Trophoblast cell (in vitro differentiated cells and primary cell): ENCODE data around the gene CFAP46.
"Not testable (repeated sequence)": the region's sequence is repeated elsewhere in the genome, so short reads cannot be mapped to it uniquely, and the experiment has no call there.

Experiments
- DNase-seq, 2 donors: peaks; one replicate each; pipeline ENCODE4 v3.0.0-alpha.2; 2016
- H2AFZ ChIP-seq: 2 replicates; pipeline ENCODE4 v1.6.1; 2013; ENCODE audit warnings: low read length, moderate library complexity, mild to moderate bottlenecking; ENCODE audit not compliant: insufficient read depth, poor library complexity
- H2AK5ac ChIP-seq: 2 replicates; pipeline ENCODE4 v1.6.1; 2013; ENCODE audit warnings: mild to moderate bottlenecking, low read length
- H2BK120ac ChIP-seq: 2 replicates; pipeline ENCODE4 v1.6.1; 2013; ENCODE audit warnings: low read length, mild to moderate bottlenecking, moderate library complexity; ENCODE audit not compliant: insufficient read depth, poor library complexity
- H2BK12ac ChIP-seq: 2 replicates; pipeline ENCODE4 v1.6.1; 2013; ENCODE audit warnings: mild to moderate bottlenecking, low read length, moderate library complexity
- H2BK5ac ChIP-seq: 2 replicates; pipeline ENCODE4 v1.6.1; 2013; ENCODE audit warnings: low read length, low read depth, moderate library complexity, mild to moderate bottlenecking; ENCODE audit not compliant: poor library complexity
- H3K14ac ChIP-seq: 2 replicates; pipeline ENCODE4 v1.6.1; 2013; ENCODE audit warnings: mild to moderate bottlenecking, low read length
- H3K18ac ChIP-seq: 2 replicates; pipeline ENCODE4 v1.6.1; 2013; ENCODE audit warnings: mild to moderate bottlenecking, low read length
- H3K23ac ChIP-seq: 2 replicates; pipeline ENCODE4 v1.6.1; 2013; ENCODE audit warnings: low read length
- H3K27ac ChIP-seq: 2 replicates; pipeline ENCODE4 v1.5.1; 2013; ENCODE audit warnings: low read depth, mild to moderate bottlenecking, inconsistent platforms, low read length, moderate library complexity
- H3K27me3 ChIP-seq: 2 replicates; pipeline ENCODE4 v1.6.1; 2013; ENCODE audit warnings: inconsistent platforms, mild to moderate bottlenecking, low read length, moderate library complexity; ENCODE audit not compliant: insufficient read depth
- H3K36me3 ChIP-seq, 2 experiments: 1 replicate in 1 of 2; 2 replicates in 1 of 2; pipeline ENCODE4 v1.6.1; 2013; ENCODE audit warnings: low read length in 2 of 2, mild to moderate bottlenecking in 2 of 2, moderate library complexity in 1 of 2; ENCODE audit not compliant: insufficient read depth in 2 of 2, control insufficient read depth in 1 of 2
- H3K4ac ChIP-seq: 2 replicates; pipeline ENCODE4 v1.6.1; 2013; ENCODE audit warnings: low read depth, mild to moderate bottlenecking, low read length, moderate library complexity
- H3K4me1 ChIP-seq, 2 experiments: 1 replicate in 1 of 2; 2 replicates in 1 of 2; pipeline ENCODE4 v1.6.1; 2013; ENCODE audit warnings: low read length in 2 of 2, mild to moderate bottlenecking in 2 of 2, moderate library complexity in 1 of 2; ENCODE audit not compliant: insufficient read depth in 2 of 2, control insufficient read depth in 1 of 2
- H3K4me2 ChIP-seq: 2 replicates; pipeline ENCODE4 v1.6.1; 2013; ENCODE audit warnings: inconsistent platforms, mild to moderate bottlenecking, low read length, moderate library complexity
- H3K4me3 ChIP-seq: 2 replicates; pipeline ENCODE4 v1.5.1; 2013; ENCODE audit warnings: mild to moderate bottlenecking, low read depth, low read length, inconsistent platforms
- H3K79me1 ChIP-seq: one replicate; pipeline ENCODE4 v1.6.1; 2013; ENCODE audit warnings: low read length
- H3K79me2 ChIP-seq: 2 replicates; pipeline ENCODE4 v1.6.1; 2013; ENCODE audit warnings: low read length, mild to moderate bottlenecking; ENCODE audit not compliant: control insufficient read depth, insufficient read depth, poor library complexity
- H3K9ac ChIP-seq: 2 replicates; pipeline ENCODE4 v1.6.1; 2013; ENCODE audit warnings: mild to moderate bottlenecking, low read length
- H3K9me3 ChIP-seq: 2 replicates; pipeline ENCODE4 v1.6.1; 2013; ENCODE audit warnings: low read depth, mild to moderate bottlenecking, control low read depth, inconsistent platforms, low read length; ENCODE audit not compliant: insufficient read depth
- H4K12ac ChIP-seq: 2 replicates; pipeline ENCODE4 v1.6.1; 2013; ENCODE audit warnings: low read depth, mild to moderate bottlenecking, low read length, moderate library complexity
- H4K8ac ChIP-seq: 2 replicates; pipeline ENCODE4 v1.6.1; 2013; ENCODE audit warnings: low read depth, mild to moderate bottlenecking, low read length, moderate library complexity
- H4K91ac ChIP-seq: one replicate; pipeline ENCODE4 v1.6.1; 2013; ENCODE audit warnings: low read depth, mild to moderate bottlenecking, low read length, moderate library complexity
- WGBS: extraction: QIAGEN DNeasy Blood & Tissue Kit; methylation state at CpG from one replicate; pipeline ENCODE4 v1.1.7; 2013; ENCODE audit warnings: missing lambda C conversion rate; ENCODE audit not compliant: insufficient read length, insufficient coverage; ENCODE audit errors: extremely low coverage; 5-methylcytosine and 5-hydroxymethylcytosine counted together

The CFAP46 gene

GRCh38 chr10:132826524-132827422 lies 115.6 kb downstream of the CFAP46 start:
- Histone ChIP-seq H4K12ac (no peak overlapping the region), H3K36me3 (no peaks in the 10 kb centered on the region), H2AK5ac (no peak overlapping the region), H3K79me1 (no peaks in the 10 kb centered on the region), H2BK5ac (no peak overlapping the region), H3K4me3 (no peak overlapping the region), H2BK120ac (no peak overlapping the region), H3K79me2 (no peaks in the 10 kb centered on the region), H3K9me3 (peaks cover 50% of the 10 kb centered on the region), H3K27ac (no peak overlapping the region), H2BK12ac (no peak overlapping the region), H3K4ac (no peak overlapping the region), H3K23ac (no peak overlapping the region), H2AFZ (no peak overlapping the region), H3K18ac (no peak overlapping the region), H4K8ac (no peak overlapping the region), H4K91ac (no peak overlapping the region), H3K14ac (no peak overlapping the region), H3K27me3 (no peaks in the 10 kb centered on the region), H3K4me1 (no peaks in the 10 kb centered on the region), H3K4me2 (no peak overlapping the region), H3K9ac (no peak overlapping the region)
- no peak for DNase-seq
- no CpG with 5 or more reads among the region's 36 CpGs for WGBS

GRCh38 chr10:132825783-132826523 lies 116.4 kb downstream of the CFAP46 start:
- not testable (repeated sequence) for H3K4me3 ChIP-seq, H3K4me1 ChIP-seq, H4K12ac ChIP-seq, H3K36me3 ChIP-seq, H3K9ac ChIP-seq, H3K18ac ChIP-seq, H4K8ac ChIP-seq, H2BK120ac ChIP-seq, H3K79me1 ChIP-seq, H3K79me2 ChIP-seq, H4K91ac ChIP-seq, H3K23ac ChIP-seq, H3K27me3 ChIP-seq, H2AK5ac ChIP-seq, H2AFZ ChIP-seq, DNase-seq, H3K14ac ChIP-seq, H2BK12ac ChIP-seq, H3K27ac ChIP-seq, H3K4me2 ChIP-seq, H3K4ac ChIP-seq, H2BK5ac ChIP-seq
- peaks cover 57% of the 10 kb centered on the region for H3K9me3 ChIP-seq
- WGBS = no CpG with 5 or more reads among the region's 34 CpGs

GRCh38 chr10:132820056-132820455 lies 122.3 kb downstream of the CFAP46 start:
- Histone ChIP-seq H2BK12ac (no peak overlapping the region), H2AFZ (no peak overlapping the region), H2BK5ac (no peak overlapping the region), H3K4me1 (no peaks in the 10 kb centered on the region), H3K27ac (no peak overlapping the region), H4K12ac (no peak overlapping the region), H3K79me2 (no peaks in the 10 kb centered on the region), H2AK5ac (no peak overlapping the region), H3K4me2 (no peak overlapping the region), H3K27me3 (no peaks in the 10 kb centered on the region), H3K18ac (no peak overlapping the region), H3K9me3 (peaks cover 36% of the 10 kb centered on the region), H3K36me3 (no peaks in the 10 kb centered on the region), H3K23ac (no peak overlapping the region), H3K9ac (no peak overlapping the region), H3K14ac (no peak overlapping the region), H3K79me1 (no peaks in the 10 kb centered on the region), H3K4me3 (peak overlapping the region; percentile 1), H4K8ac (no peak overlapping the region), H3K4ac (no peak overlapping the region), H2BK120ac (no peak overlapping the region), H4K91ac (no peak overlapping the region)
- no peak for DNase-seq
- WGBS = no CpG with 5 or more reads among the region's 13 CpGs

GRCh38 chr10:132817701-132818211 lies 124.6 kb downstream of the CFAP46 start:
- no peak overlapping the region for H4K8ac ChIP-seq
- no peak overlapping the region for H3K14ac ChIP-seq
- no peak overlapping the region for H2BK120ac ChIP-seq
- H2BK12ac ChIP-seq = no peak overlapping the region
- no peaks in the 10 kb centered on the region for H3K4me1 ChIP-seq
- H3K23ac ChIP-seq = no peak overlapping the region
- no peak overlapping the region for H3K9ac ChIP-seq
- H4K91ac ChIP-seq = no peak overlapping the region
- no peak overlapping the region for H2BK5ac ChIP-seq
- H3K79me1 ChIP-seq = no peaks in the 10 kb centered on the region
- H3K27ac ChIP-seq = no peak overlapping the region
- no peak overlapping the region for H2AFZ ChIP-seq
- H3K27me3 ChIP-seq = peaks cover 2% of the 10 kb centered on the region
- H3K9me3 ChIP-seq = peaks cover 20% of the 10 kb centered on the region
- no peak overlapping the region for H3K18ac ChIP-seq
- H3K36me3 ChIP-seq = no peaks in the 10 kb centered on the region
- H2AK5ac ChIP-seq = no peak overlapping the region
- WGBS = no CpG with 5 or more reads among the region's 29 CpGs
- no peak overlapping the region for H3K4me2 ChIP-seq
- no peak overlapping the region for H4K12ac ChIP-seq
- H3K4ac ChIP-seq = no peak overlapping the region
- no peaks in the 10 kb centered on the region for H3K79me2 ChIP-seq
- no peak for DNase-seq
- H3K4me3 ChIP-seq = no peak overlapping the region
